Stimulated activated CD4-positive, alpha-beta T cell treated with anti-CD3 and anti-CD28 coated beads, TNF-alpha, amount 100 ng/mL, for 48 hours (primary cell): ENCODE data around the gene GALNT9.
"Not testable (repeated sequence)": the region's sequence is repeated elsewhere in the genome, so short reads cannot be mapped to it uniquely, and the experiment has no call there.

ENCODE experiments used
- DNase-seq, 3 donors: peaks; one replicate each; pipeline ENCODE4 v3.0.0-alpha.2; 2020; ENCODE audit warnings: low read depth in 3 of 3

Gene GALNT9

DNA sequence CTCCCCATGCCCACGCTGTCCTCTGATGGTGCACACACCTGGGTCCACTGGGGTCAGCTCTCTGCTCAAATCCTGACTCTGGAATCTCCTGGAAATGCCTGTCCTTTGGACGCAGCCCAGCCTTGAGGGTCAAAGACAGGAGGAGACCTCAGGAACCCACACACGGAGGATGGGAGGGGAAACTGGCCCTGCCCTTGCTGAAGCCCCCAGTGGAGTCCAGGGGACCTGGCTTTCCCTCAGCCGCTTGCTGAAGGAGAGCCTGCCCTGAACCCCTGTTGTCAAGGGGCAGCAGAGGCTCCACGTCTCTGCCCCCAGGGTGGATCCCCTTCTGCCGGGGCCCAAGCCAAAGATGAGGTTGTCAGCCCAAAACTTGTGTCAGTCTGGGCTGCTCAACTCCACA, 16.9 kb downstream of the GALNT9 start:
- no peak for DNase-seq

DNA sequence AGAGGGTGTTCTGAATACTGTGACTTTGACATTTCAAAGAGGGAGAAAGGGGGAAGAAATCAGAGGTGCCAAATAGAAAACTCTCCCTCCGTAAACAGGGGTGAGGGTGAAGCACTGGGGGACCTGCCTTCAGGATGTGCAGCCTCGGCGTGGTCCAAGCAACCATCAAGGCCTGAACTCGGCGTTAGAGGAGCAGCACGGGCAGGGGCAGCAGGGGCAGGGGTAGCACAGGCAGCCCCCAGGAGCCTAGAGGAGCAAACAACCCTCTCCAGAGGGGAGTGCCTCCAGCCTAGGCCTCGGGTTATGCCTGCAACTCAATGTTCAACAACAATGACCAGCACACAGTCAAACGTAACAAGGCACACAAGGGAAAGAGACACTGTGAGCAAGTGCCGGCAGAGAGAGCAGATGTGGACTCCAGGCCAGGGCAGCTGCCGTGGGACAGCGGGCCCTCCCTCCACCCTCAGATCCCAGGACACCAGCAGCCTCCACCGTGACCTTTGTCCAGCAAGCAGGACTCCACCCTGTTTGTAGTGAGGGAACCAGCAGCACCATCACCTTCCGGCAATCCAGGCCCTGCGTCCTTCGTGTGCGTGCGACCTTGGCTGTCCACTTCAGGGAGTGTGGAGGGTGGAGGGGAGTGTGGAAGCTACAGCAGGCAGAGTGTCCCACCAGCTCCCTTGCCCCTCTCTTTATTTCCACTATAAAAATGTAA, 18.0 kb downstream of the GALNT9 start:
- DNase-seq, result no peak

- no peak for DNase-seq
These were observed 19.0 kb downstream of the GALNT9 start for GRCh38 chr12:132310181-132311040.

GRCh38 chr12:132309596-132310086, 19.7 kb downstream of the GALNT9 start:
- no peak for DNase-seq

DNA sequence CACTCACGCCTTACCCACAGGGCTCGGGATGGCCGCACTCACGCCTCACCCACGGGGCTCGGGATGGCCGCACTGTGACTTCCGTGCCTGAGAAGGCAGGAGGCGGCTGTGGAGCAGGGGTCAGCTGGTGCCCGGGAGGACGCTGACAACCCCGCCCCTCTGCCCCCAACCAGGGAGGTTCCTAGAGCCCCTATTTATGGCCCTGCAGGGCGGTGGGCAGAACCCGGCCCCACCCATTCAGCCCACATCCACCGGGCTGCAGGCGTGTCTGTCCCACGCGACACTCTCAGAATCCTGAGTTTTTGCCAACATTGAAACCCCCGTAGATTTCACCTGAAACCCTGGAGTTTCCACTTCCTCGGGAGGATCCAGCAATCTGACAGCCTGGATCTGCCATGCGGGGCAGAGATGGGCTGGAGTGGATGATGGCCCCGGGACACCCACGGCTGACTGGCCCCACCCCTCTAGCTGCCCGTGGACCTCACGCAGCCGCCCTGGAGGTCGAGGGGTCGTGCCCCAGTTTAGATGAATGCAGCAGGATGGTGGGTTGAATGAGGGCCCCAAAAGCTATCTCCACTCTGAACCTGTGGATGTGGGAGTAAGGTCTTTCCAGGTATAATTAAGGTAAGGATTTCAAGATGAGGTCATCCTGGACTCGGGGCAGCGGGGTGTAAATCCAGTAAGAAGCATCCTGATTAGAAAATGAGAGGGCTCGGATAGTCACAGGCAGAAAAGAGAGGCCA, 20.4 kb downstream of the GALNT9 start:
- DNase-seq, result no peak

DNA sequence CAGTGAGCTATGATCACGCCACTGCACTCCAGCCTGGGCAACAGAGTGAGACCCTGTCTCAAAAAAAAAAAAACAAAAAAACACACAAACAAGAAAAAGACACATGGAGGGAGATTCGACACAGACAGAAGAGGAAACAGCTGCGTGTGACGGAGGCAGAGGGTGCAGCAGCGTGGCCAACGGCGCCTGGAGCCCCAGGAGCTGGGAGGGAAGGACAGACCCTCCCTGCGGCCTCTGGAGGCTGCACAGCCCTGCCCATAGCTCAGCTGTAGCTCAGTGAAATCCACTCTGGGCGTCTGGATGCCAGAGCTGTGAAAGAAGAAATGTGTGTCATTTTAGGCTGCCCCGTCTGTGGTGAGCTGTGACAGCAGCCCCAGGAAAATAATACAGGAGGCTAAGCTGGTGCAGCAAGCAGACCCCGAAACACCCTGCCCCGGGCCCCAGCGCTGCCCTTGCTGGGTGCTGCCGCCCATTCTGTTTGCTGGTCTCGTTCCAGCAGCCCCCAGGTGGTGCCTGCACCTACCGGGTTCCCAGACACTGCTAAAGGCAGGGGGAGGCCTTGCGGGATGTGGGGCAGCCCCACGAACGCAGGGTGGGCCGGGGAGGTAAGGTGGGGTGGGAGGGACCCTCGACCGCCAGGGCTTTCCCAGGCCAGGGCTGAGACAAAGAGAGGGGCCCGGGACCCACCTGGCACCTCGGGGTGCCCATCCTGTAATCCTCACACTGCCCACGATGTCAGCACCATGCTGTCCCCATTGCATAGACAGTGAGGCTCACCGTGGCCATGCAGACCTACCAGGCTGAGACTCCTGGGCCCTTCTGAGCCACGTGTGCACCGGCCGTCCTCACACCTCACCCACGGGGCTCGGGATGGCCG, 21.2 kb downstream of the GALNT9 start:
- DNase-seq, result no peak

DNA sequence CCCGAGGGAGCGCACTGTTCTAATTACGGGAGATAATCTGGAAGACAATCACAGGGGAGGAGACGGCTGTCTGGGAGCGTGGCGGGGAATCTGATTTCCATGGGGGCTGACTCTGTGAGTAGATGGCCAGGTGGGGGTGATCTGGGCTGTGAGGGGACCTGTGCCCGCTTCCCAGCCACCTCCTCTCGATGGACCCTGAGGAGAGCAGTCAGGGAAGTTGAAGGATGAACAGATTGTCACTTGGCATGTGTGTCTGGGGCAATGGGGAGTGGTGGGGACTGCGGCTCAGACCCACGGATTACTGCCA, 22.6 kb downstream of the GALNT9 start:
- DNase-seq, result no peak

- no peak for DNase-seq
These were observed 23.2 kb downstream of the GALNT9 start for GRCh38 chr12:132305991-132306884.

DNA sequence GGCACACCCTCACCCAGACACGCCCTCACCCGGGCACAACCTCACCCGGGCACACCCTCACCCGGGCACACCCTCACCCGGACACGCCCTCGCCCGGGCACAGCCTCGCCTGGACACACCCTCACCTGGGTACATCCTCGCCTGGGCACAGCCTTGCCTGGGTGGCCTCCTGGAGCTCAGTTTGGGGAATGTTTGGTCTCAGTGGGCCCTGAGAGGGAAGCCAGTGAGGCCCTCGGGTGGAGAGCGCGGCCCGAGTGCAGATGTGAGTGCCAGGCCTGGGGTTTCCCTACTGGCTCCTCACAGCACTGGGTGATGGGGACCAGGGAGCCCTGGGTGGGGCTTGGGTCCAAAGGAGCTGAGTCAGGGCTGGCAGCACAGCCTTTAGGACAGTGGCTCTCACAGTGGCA, 23.8 kb downstream of the GALNT9 start:
- no peak for DNase-seq

DNA sequence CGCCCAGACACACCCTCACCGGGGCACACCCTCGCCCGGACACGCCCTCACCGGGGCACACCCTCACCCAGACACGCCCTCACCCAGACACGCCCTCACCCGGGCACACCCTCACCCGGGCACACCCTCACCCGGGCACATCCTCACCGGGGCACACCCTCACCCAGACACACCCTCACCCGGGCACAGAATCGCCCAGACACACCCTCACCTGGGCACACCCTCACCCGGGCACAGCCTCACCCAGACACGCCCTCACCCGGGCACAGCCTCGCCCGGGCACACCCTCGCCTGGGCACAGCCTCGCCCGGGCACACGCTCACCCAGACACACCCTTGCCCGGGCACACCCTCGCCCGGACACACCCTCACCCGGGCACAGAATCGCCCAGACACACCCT, 24.5 kb downstream of the GALNT9 start:
- not testable (repeated sequence) for DNase-seq

- not testable (repeated sequence) for DNase-seq
These were observed 25.5 kb downstream of the GALNT9 start for GRCh38 chr12:132303853-132304373.

DNA sequence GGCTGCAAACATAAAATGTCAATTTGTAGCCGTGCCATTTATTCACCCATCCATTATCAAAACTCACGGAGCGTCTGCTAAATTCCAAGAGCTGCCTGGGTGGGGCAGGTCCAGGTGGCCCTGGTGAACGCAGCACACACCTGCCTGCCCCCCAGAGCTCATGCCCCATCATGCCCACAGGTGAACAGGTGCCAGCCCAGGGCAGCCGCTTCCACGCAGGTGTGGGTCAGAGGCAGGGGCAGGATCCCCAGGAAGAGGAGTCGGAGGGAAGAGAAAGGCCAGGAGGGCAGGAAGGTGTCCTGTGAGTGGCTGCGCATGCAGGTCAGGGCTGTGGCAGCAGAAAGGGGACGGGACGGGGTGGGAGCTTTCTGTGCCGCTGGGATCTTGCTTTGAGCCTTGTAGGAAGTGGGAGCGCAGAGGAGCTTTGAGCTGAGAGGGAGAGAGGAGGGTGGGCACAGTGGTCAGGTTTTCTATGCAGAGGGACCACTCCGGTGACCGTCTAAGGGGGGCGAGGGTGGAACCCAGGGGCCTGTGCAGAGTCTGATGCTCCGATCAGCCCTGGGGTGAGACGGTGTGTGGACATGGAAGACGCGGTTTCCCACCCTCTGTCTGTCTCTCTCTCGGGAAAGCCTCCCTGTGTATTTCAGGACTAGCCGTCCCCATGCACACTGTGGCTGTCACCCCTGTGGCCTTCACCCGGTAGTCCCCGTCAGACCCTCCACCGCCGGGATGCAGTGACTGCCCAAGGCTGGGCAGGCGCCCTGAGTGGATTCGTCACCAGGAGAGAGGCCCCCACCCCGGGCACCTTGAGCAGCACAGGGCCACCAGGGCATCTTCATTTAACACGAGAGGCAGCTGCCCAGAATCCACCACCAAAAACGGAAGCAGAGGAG, 26.7 kb downstream of the GALNT9 start:
- DNase-seq, result no peak

DNA sequence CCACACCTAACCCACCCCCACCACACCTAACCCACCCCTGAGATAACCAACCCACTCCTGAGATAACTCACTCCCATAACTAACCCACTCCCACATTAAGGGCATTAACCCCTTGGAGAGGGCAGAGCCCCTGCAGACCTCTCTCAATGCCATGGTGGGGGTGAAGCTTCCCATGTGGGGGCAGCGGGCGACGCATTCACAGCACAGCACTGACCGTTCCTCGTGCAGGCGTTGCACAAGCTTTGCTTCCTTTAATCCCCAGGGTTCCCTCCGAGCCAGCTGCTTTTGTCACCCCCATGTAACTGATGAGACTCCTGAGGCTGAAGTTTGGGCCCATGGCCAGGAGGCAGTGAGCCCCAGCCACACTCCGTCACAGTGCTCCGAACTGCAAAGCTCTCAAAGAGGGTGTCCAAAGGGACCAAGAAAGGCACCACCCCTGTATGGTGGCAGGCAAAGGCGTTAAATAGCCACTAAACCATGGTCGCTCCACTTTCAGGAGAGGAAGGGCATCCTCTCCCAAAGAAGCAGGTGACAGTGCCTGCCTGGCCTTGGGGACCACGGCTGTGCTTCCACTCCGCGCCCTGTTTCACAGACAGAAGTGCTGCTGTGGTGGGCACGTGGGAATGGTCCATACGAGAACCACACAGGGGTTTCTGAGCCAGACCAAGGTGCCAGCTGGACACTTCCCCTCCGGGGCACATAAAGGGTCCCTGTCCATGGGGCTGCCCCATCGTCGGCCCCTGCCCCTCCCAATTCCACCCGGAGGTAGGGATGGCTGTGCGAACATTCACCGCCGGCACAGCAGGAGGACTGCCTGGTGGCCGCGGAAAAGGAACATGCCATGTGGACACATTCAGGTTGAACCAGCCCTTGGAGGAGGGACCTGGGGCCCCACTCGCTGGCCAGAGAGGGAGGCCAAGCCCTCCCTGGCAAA, 28.3 kb downstream of the GALNT9 start:
- no peak for DNase-seq

GRCh38 chr12:132296063-132296462, 33.3 kb downstream of the GALNT9 start:
- no peak for DNase-seq

GRCh38 chr12:132295561-132295960, 33.8 kb downstream of the GALNT9 start:
- not testable (repeated sequence) for DNase-seq

- no peak for DNase-seq
These were observed 34.3 kb downstream of the GALNT9 start for GRCh38 chr12:132295101-132295526.

GRCh38 chr12:132294121-132295034, 35.0 kb downstream of the GALNT9 start:
- DNase-seq, result no peak
